Ovary (tissue), 9 donors: ENCODE measurements around the gene PCDHGC3. TPM values are rescaled to one million over a fixed set of nuclear protein-coding genes. Genes with fewer than 3 reads are reported as not detected.
A peak's percentile ranks its signal among the peaks of the same experiment; 100 is the strongest.

Experiments
- DNase-seq, 5 donors: peaks; one replicate each; pipeline ENCODE4 v3.0.0-alpha.2; 2019 to 2020
- H3K27ac ChIP-seq, 2 donors: fragments of 200-600 bp; one replicate each; pipeline versions ENCODE4 v1.5.1 to v1.8.0; 2019 to 2022
- H3K27me3 ChIP-seq: fragments of 200-600 bp; one replicate; pipeline ENCODE4 v1.8.0; 2022
- H3K36me3 ChIP-seq: fragments of 200-600 bp; sonication (generic); one replicate; pipeline ENCODE4 v1.5.1; 2019
- H3K4me1 ChIP-seq: one replicate; pipeline ENCODE4 v1.8.1; 2013; ENCODE audit warnings: mild to moderate bottlenecking, moderate library complexity; ENCODE audit not compliant: insufficient read depth
- H3K4me3 ChIP-seq: fragments of 200-600 bp; sonication (generic); one replicate; pipeline ENCODE4 v1.5.1; 2017
- H3K9me3 ChIP-seq, 2 donors: fragments of 200-600 bp in 1 of 2; sonication (generic) in 1 of 2; one replicate each; pipeline versions ENCODE4 v1.5.1 to v1.8.1; 2013 to 2019; ENCODE audit warnings: mild to moderate bottlenecking in 1 of 2, moderate library complexity in 1 of 2
- CTCF ChIP-seq, 3 donors: fragments of 450-650 bp in 2 of 3; fragments of 200-600 bp in 1 of 3; IDR thresholded peaks; one replicate each; pipeline versions ENCODE4 v1.5.1 to v1.8.0; 2016 to 2022; ENCODE audit warnings: antibody characterized with exemption in 3 of 3, mild to moderate bottlenecking in 1 of 3
- EP300 ChIP-seq: sonication (generic); formaldehyde crosslinking; IDR thresholded peaks from one replicate; pipeline ENCODE4 v1.6.1; 2017; ENCODE audit warnings: antibody characterized with exemption
- POLR2A ChIP-seq: fragments of 450-650 bp; IDR thresholded peaks from one replicate; pipeline ENCODE4 v1.6.1; 2017; ENCODE audit warnings: antibody characterized with exemption, mild to moderate bottlenecking, moderate library complexity
- WGBS, 3 donors: extraction: QIAGEN DNeasy Blood & Tissue Kit in 1 of 3; methylation state at CpG; one replicate each; pipeline versions ENCODE4 v1.1.5 to v1.1.7; 2013 to 2017; 5-methylcytosine and 5-hydroxymethylcytosine counted together
- intact Hi-C, 4 donors: fragments of 100-400 bp; cut with DNase I; formaldehyde crosslinking; loops; one replicate each; pipeline versions ENCODE4 v1.11.0 to v1.15.1; 2022 to 2023
- polyA plus RNA-seq, 2 donors: library from polyadenylated mRNA; stranded (reverse); fragments of 200-250 nt in 1 of 2; fragments of 350-450 nt in 1 of 2; fragmentation: Illumina TruSeq in 1 of 2; extraction: RNeasy Lipid Tissue Mini Kit (QIAGEN cat#74804) in 1 of 2; gene quantifications; one replicate each; pipeline ENCODE4 v1.2.3, GENCODE V29; 2013 to 2014
- total RNA-seq, 7 donors: library from RNA; depleted of rRNA in 2 of 7; stranded (reverse); fragments of >200 nt in 2 of 7; fragmentation: NEBNext Ultra II Directional in 3 of 7; extraction: Animal tissue kit (Norgen Biotek cat#: 25700) in 3 of 7; gene quantifications; one replicate each; pipeline versions ENCODE4 v1.1.0 to v1.2.4, GENCODE V29; 2016 to 2023
- donor health status: DM: no; HTN: no; CAD: no; lungs with moderate emphysema.
- donor health status: DM: no; HTN: no; CAD: no.
- donor health status: Bipolar disorder and iron deficiency.
- donor health status: DM: yes; HTN: yes; CAD: no.
- donor health status: DM: no; HTN: no; CAD: no.
- donor health status: DM: yes; HTN: yes; CAD: no.

Gene PCDHGC3
- total and polyA plus RNA-seq, 9 donors: 19.6 to 92.9 (median 67.7) TPM

- H3K9me3 ChIP-seq: no peaks in the 10 kb centered on the region
- no peaks in the 10 kb centered on the region for H3K36me3 ChIP-seq
- WGBS, 3 donors: 56 to 77% (median 72%) methylated on average over 14 of the region's 14 CpGs
- no peak within 1 kb of the TSS for H3K4me3 ChIP-seq
- DNase-seq: no peak
- H3K27me3 ChIP-seq: no peaks in the 10 kb centered on the region
- H3K27ac ChIP-seq: no peak within 1 kb of the TSS
- intact Hi-C loops: no loop called here
- no peak for TF ChIP-seq CTCF (IDR thresholded peaks at IDR 0.05)
- no peak for TF ChIP-seq EP300
- TF ChIP-seq POLR2A: no peak
- H3K4me1 ChIP-seq: peaks cover 3% of the 10 kb centered on the region
These were observed 13.1 kb downstream of the PCDHGC3 start, which contains the start of gene PCDHGC5 for GRCh38 chr5:141488591-141489561. TSS of gene PCDHGC5 (plus strand) at chr5:141489081. CDS start at chr5:141489241, 160 bp downstream.

- WGBS, 3 donors: 90 to 95% (median 91%) methylated on average over 10 of the region's 10 CpGs
- no peaks in the 10 kb centered on the region for H3K36me3 ChIP-seq
- DNase-seq: no peak
- no peak overlapping the region for H3K27ac ChIP-seq
- no peak overlapping the region for H3K4me3 ChIP-seq
- peaks cover 3% of the 10 kb centered on the region for H3K4me1 ChIP-seq
- no peaks in the 10 kb centered on the region for H3K9me3 ChIP-seq
- intact Hi-C loops: no loop called here
- no peaks in the 10 kb centered on the region for H3K27me3 ChIP-seq
- TF ChIP-seq EP300 (no peak), POLR2A (no peak), CTCF (IDR thresholded peaks at IDR 0.05) (no peak)
These were observed 14.1 kb downstream of the PCDHGC3 start for GRCh38 chr5:141489841-141490240.

- whole genome bisulfite sequencing, 3 donors: 89 to 96% (median 95%) methylated on average over 10 of the region's 10 CpGs
- peak in 1 of 5 donors; percentile 6 for DNase-seq
- Histone ChIP-seq H3K27ac (no peak overlapping the region), H3K9me3 (no peaks in the 10 kb centered on the region), H3K4me1 (peaks cover 4% of the 10 kb centered on the region), H3K27me3 (no peaks in the 10 kb centered on the region), H3K4me3 (no peak overlapping the region), H3K36me3 (no peaks in the 10 kb centered on the region)
- intact Hi-C loops: no loop called here
- TF ChIP-seq POLR2A (no peak), EP300 (no peak), CTCF (IDR thresholded peaks at IDR 0.05) (no peak)
These were observed 14.5 kb downstream of the PCDHGC3 start for GRCh38 chr5:141490271-141490670.

GRCh38 chr5:141490771-141491170 is 15.0 kb downstream of the PCDHGC3 start:
- Histone ChIP-seq H3K27me3 (no peaks in the 10 kb centered on the region), H3K36me3 (no peaks in the 10 kb centered on the region), H3K4me3 (no peak overlapping the region), H3K27ac (no peak overlapping the region), H3K4me1 (peaks cover 4% of the 10 kb centered on the region), H3K9me3 (no peaks in the 10 kb centered on the region)
- DNase-seq: no peak
- TF ChIP-seq POLR2A: no peak
- TF ChIP-seq CTCF (IDR thresholded peaks at IDR 0.05): no peak
- no peak for TF ChIP-seq EP300
- 88 to 94% (median 89%) methylated on average over 13 of the region's 13 CpGs for WGBS, 3 donors
- intact Hi-C loops: no loop called here
